Measurements from ENCODE around the gene MATN1.

The MATN1 gene

DNA sequence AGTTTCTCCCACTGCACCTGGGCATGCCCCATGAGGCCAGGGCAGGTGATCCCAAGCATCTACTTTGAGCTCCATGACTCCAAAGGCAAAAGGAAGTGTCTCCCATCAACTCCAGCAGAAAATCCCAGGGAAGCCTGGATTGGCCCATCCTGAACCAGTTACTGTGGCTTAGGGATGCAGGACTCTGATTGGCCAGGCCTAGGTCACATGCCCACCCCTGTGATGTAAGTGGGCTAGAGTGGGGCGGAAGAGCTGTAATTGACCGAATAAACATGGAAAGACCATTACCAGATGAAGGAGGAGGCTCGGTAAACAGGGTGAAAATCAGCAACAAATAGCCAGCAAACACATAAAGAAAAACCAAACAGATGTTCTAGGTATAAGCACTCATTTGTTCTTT is 45.2 kb downstream of the MATN1 start:
- no peak for DNase-seq

- DNase-seq: no peak
Measured at GRCh38 chr1:30677471-30677870, 45.9 kb downstream of the MATN1 start.

- DNase-seq: peak; percentile 90
Measured at GRCh38 chr1:30675761-30676160, 47.6 kb downstream of the MATN1 start.

DNA sequence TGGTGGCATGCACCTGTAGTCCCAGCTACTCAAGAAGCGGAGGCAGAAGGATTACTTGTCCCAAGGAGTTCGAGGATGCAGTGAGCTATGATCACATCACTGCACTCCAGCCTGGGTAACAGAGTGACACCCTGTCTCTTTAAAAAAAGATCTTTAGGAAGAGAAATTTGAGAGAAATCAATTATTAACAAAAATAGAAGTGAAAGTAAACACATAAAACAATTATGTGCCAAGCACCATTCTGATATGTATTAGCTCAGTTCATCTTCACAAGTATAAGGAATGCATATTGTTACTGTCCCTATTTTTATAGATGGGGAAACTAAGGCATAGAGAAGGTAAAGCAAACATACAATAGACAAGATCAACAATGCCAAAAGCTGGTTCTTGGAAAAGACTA is 48.1 kb downstream of the MATN1 start:
- DNase-seq: no peak

DNA sequence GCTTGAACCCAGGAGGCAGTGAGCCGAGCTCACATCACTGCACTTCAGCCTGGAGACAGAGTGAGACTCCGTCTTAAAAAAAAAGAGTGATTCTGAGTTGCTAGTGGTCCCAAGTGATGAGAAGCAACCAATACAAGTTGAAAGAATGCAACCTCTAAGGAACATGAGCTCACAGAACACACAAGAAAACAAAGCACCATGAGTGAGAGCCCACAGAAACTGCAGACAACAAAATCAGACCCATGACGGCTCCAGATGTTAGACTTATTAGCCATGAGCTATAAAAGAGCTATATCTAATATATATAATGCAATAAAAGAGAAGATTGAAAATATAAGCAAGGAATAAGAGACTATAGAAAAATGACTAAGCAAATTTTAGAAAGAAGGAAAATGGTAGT is 50.0 kb downstream of the MATN1 start:
- no peak for DNase-seq

GRCh38 chr1:30672661-30673060 is 50.7 kb downstream of the MATN1 start:
- no peak for DNase-seq

- peak; percentile 72 for DNase-seq
Measured at GRCh38 chr1:30670240-30671060, 52.9 kb downstream of the MATN1 start.

DNA sequence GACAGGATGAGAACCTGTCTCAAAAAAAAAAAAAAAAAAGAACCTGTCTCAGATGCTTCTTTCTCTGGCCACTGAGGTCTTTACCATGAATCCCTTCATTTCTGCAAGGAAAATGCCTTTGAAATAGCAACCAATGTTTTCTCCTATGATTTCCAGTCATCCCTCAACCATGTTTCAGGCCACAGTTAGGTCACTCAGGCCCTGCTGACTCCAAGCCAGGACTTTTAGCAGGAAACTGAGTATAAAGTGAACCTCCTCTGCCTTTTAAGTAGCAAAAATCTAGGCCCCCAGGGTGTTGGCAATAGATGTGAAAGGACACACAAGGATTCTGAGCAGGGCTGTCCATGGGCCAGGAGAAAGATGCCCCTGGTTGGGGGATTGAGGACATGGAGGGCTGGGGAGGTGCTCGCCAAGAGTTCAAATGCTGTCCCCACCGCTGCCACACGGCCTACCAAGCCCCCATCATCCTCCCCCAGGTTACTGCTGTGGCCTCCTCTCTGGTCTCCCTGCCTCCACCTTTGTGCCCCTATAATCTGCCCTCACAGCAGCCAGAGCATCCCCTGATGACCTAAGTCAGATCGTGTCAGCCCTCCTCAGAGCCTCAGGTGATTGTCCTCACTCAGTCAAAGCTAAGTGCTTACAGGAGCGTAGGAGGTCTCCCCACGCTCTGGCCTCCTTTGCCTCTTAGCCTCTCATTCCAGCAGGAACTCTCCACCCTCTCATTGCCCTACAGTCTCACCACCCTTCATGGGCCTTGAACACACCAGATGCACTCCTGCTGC is 54.6 kb downstream of the MATN1 start:
- DNase-seq: peak; percentile 41

DNA sequence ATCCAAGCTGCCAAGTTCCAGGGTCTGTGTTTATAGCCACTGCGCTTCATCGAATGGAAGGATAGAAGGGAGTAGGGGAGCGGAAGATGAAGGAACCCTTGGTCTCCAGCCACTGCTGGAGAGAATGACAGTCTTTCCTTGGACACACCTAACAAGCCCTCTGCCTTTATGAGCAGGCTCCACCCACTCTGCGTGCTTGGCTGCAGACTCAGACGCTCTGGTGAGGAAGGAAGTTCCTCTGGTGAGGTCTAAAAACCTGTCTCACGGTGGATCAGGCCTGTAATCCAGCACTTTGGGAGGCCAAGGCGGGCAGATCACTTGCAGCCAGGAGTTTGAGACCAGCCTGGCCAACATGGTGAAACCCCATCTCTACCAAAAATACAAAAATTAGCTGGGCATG is 55.4 kb downstream of the MATN1 start:
- peak; percentile 26 for DNase-seq

- DNase-seq: no peak
Measured at GRCh38 chr1:30666756-30667273, 56.6 kb downstream of the MATN1 start.

DNA sequence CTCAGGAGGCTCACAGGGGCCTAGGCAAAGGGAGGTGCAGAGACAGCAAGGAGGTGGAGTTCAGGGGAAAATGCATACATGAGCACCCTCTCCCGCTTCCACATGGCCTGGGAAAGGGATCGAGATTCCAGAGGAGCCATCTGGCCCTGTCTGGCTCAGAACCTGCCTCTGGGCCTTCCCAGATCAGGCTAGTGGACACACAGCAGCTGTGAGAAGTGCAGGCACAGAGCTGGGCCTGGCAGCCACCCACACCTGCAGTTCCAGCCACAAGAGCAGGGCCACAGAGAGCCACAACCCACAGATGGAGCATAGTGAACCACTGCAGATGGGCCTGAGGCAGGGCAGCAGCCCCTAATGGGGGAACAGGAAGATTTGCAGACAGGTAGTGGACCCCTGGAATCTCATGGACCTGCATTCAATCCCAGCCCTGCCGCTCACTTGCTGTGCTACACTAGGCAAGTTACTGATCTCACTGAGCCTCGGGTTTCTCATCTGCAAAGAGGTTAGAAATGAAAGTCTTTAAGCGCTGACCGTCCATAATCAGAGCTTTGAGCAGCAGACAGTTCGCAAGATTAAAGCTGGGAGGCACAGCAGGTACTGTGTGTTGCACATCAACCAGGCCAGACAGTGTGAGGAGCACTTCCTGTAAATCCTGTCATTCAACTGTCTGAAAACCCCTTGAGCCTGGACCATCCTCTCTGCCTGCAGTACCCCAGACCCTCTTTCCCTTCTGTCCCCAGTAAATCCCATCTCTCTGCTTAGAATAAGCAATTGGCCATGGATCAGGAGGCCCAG is 58.0 kb downstream of the MATN1 start:
- no peak for DNase-seq

DNA sequence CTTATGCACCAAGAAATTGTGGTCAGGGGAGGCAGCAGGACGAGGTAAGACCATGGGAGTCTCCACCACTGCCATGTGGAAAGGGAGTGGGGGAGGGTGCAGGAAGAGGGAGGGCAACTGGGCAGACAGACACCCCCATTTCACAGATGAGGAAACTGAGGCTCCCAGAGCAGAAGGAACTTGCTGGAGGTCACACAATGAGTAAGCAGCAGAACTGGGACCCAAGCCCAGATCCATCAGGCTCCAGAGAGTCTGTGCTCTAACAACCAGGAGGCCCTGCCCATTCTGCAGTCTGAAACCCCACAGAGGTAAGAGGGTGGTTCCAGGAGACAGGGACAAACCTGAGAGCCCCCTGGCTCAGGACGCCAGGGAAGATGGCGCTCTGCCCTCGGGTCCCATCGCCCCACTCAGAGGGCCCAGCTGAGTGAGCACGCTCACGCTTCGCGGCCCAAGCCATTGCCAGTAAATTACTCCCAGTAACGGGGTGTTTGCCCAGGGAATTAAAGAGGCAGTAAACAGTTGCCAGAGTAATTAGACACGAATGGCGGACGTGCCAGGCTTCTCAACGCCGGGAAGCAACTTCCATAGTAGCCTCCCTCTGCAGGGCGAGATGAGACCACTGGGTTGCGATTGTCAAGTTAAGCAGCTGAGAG is 59.2 kb downstream of the MATN1 start:
- no peak for DNase-seq

GRCh38 chr1:30663596-30664091 is 59.7 kb downstream of the MATN1 start:
- no peak for DNase-seq

- no peak for DNase-seq
Measured at GRCh38 chr1:30662291-30662840, 61.0 kb downstream of the MATN1 start.

- DNase-seq: no peak
Measured at GRCh38 chr1:30661311-30661710, 62.1 kb downstream of the MATN1 start.
